Body of pancreas (tissue), 4 donors: ENCODE results near the gene FILIP1L. TPM values are rescaled to one million over a fixed set of nuclear protein-coding genes. Genes with fewer than 3 reads are reported as not detected.

Experiments
- ATAC-seq: fragments of 150-250 bp; one replicate; pipeline ENCODE4 v1.9.1; 2016
- DNase-seq, 4 donors: peaks; one replicate each; pipeline ENCODE4 v3.0.0-alpha.2; 2019
- H3K27ac ChIP-seq, 4 donors: fragments of 200-600 bp; sonication (generic); 1 replicate in 3 of 4; 2 replicates in 1 of 4; pipeline versions ENCODE4 v1.5.1 to v1.6.1; 2016 to 2019; ENCODE audit warnings: mild to moderate bottlenecking in 1 of 4, mixed read lengths in 1 of 4, moderate library complexity in 1 of 4
- H3K27me3 ChIP-seq, 2 donors: fragments of 200-600 bp; sonication (generic); one replicate each; pipeline ENCODE4 v1.6.0; 2016; ENCODE audit warnings: mild to moderate bottlenecking in 1 of 2
- H3K36me3 ChIP-seq, 2 donors: fragments of 200-600 bp; sonication (generic); replicated peaks in 1 of 2; 2 replicates each; pipeline ENCODE4 v1.5.1; 2016; ENCODE audit warnings: low read depth in 2 of 2; ENCODE audit not compliant: insufficient read depth in 1 of 2
- H3K4me1 ChIP-seq: fragments of 200-600 bp; sonication (generic); one replicate; pipeline ENCODE4 v1.6.0; 2016
- H3K4me3 ChIP-seq, 2 donors: fragments of 200-600 bp; sonication (generic); 1 replicate in 1 of 2; 2 replicates in 1 of 2; pipeline ENCODE4 v1.5.1; 2016 to 2019
- H3K9me3 ChIP-seq, 3 donors: fragments of 200-600 bp; sonication (generic); 1 replicate in 2 of 3; 2 replicates in 1 of 3; pipeline ENCODE4 v1.5.1; 2016
- CTCF ChIP-seq, 7 experiments: fragments of 450-650 bp in 4 of 7; fragments of 200-600 bp in 3 of 7; sonication (generic) in 3 of 7; IDR thresholded peaks; one replicate each; pipeline ENCODE4 v1.5.1; 2016 to 2019; ENCODE audit warnings: antibody characterized with exemption in 7 of 7
- POLR2A ChIP-seq, 3 donors: fragments of 450-650 bp; IDR thresholded peaks; one replicate each; pipeline ENCODE4 v1.6.1; 2016; ENCODE audit warnings: antibody characterized with exemption in 3 of 3, mild to moderate bottlenecking in 2 of 3
- WGBS, 2 donors: methylation state at CpG; one replicate each; pipeline ENCODE4 v1.1.5; 2017; 5-methylcytosine and 5-hydroxymethylcytosine counted together
- intact Hi-C: fragments of 100-400 bp; cut with DNase I; formaldehyde crosslinking; loops from one replicate; pipeline ENCODE4 v1.15.1; 2023
- total RNA-seq, 2 donors: library from RNA; depleted of rRNA; stranded (reverse); fragments of >200 nt; gene quantifications; one replicate each; pipeline ENCODE4 v1.1.0, GENCODE V29; 2016

FILIP1L gene
- total RNA-seq, 2 donors from 2014 or later = 27.8 to 47.8 TPM

GRCh38 chr3:99920481-99921376 is 193.6 kb downstream of the FILIP1L start:
- TF ChIP-seq CTCF (IDR thresholded peaks at IDR 0.05) = no peak
- TF ChIP-seq POLR2A (IDR thresholded peaks at IDR 0.05) = no peak
- H3K27ac ChIP-seq = peak overlapping the region; percentile 51 to 84 (median 76)
- H3K9me3 ChIP-seq = no peaks in the 10 kb centered on the region
- 35 to 37% methylated on average over 10 of the region's 10 CpGs for WGBS, 2 donors
- intact Hi-C loops = no loop called here
- H3K4me3 ChIP-seq = no peak overlapping the region
- H3K27me3 ChIP-seq = no peaks in the 10 kb centered on the region
- peaks cover 26% of the 10 kb centered on the region for H3K4me1 ChIP-seq
- ATAC-seq (peak; percentile 94), DNase-seq (peak; percentile 78 to 87 (median 82))
- no peaks in the 10 kb centered on the region for H3K36me3 ChIP-seq

GRCh38 chr3:99919694-99920093 is 194.6 kb downstream of the FILIP1L start:
- Histone ChIP-seq H3K4me1 (peaks cover 21% of the 10 kb centered on the region), H3K36me3 (no peaks in the 10 kb centered on the region), H3K27me3 (no peaks in the 10 kb centered on the region), H3K9me3 (no peaks in the 10 kb centered on the region), H3K27ac (peak overlapping the region in 2 of 4 donors; percentile 72 to 84), H3K4me3 (no peak overlapping the region)
- ATAC-seq (no peak), DNase-seq (no peak)
- no peak for TF ChIP-seq CTCF (IDR thresholded peaks at IDR 0.05)
- no peak for TF ChIP-seq POLR2A (IDR thresholded peaks at IDR 0.05)
- intact Hi-C loops = no loop called here

GRCh38 chr3:99918715-99919114 is 195.6 kb downstream of the FILIP1L start:
- H3K4me3 ChIP-seq = no peak overlapping the region
- H3K9me3 ChIP-seq = no peaks in the 10 kb centered on the region
- H3K4me1 ChIP-seq = peaks cover 21% of the 10 kb centered on the region
- no peaks in the 10 kb centered on the region for H3K27me3 ChIP-seq
- no peak overlapping the region for H3K27ac ChIP-seq
- ATAC-seq = no peak
- DNase-seq = no peak
- intact Hi-C loops = no loop called here
- no peaks in the 10 kb centered on the region for H3K36me3 ChIP-seq
- TF ChIP-seq CTCF (IDR thresholded peaks at IDR 0.05) = no peak

- no peak for TF ChIP-seq CTCF (IDR thresholded peaks at IDR 0.05)
- ATAC-seq (no peak), DNase-seq (no peak)
- Histone ChIP-seq H3K36me3 (no peaks in the 10 kb centered on the region), H3K4me1 (peaks cover 22% of the 10 kb centered on the region), H3K9me3 (no peaks in the 10 kb centered on the region), H3K27ac (no peak overlapping the region), H3K27me3 (no peaks in the 10 kb centered on the region), H3K4me3 (no peak overlapping the region)
- WGBS, 2 donors = 81 to 82% methylated on average over 3 of the region's 3 CpGs
- intact Hi-C loops = no loop called here
Measured at GRCh38 chr3:99915906-99916432, 198.3 kb downstream of the FILIP1L start.

- ATAC-seq (peak; percentile 56), DNase-seq (no peak)
- intact Hi-C loops = no loop called here
- Histone ChIP-seq H3K4me3 (no peak overlapping the region), H3K36me3 (no peaks in the 10 kb centered on the region), H3K9me3 (no peaks in the 10 kb centered on the region), H3K27me3 (no peaks in the 10 kb centered on the region), H3K4me1 (peaks cover 22% of the 10 kb centered on the region), H3K27ac (peak overlapping the region in 2 of 4 donors; percentile 44 to 63)
- 44 to 52% methylated on average over 3 of the region's 3 CpGs for WGBS, 2 donors
- no peak for TF ChIP-seq CTCF (IDR thresholded peaks at IDR 0.05)
- no peak for TF ChIP-seq POLR2A (IDR thresholded peaks at IDR 0.05)
Measured at GRCh38 chr3:99911433-99911832, 202.9 kb downstream of the FILIP1L start.
